Bronchial epithelial cell (primary cell): ENCODE measurements around the gene ADAMTS15. TPM values are rescaled to one million over a fixed set of nuclear protein-coding genes. Genes with fewer than 3 reads are reported as not detected.

ENCODE experiments used
- DNase-seq: peaks from one replicate; pipeline ENCODE4 v3.0.0-alpha.2; 2010; ENCODE audit warnings: low read depth
- FAIRE-seq: peaks from 2 replicates; lab custom pipeline; 2011; peaks lifted over from hg19 to GRCh38; lab: Jason Lieb, UNC
- H3K27me3 ChIP-seq: 2 replicates; pipeline ENCODE4 v1.5.1; 2011; ENCODE audit warnings: low read length; ENCODE audit not compliant: control insufficient read depth, insufficient read depth
- H3K36me3 ChIP-seq: 2 replicates; pipeline ENCODE4 v1.5.1; 2011; ENCODE audit warnings: low read length; ENCODE audit not compliant: control insufficient read depth, insufficient read depth
- H3K4me3 ChIP-seq: 2 replicates; pipeline ENCODE4 v1.5.1; 2011; ENCODE audit warnings: mild to moderate bottlenecking, low read depth, low read length, control low read depth
- CTCF ChIP-seq: IDR thresholded peaks from 2 replicates; pipeline ENCODE4 v1.5.1; 2011; ENCODE audit warnings: mild to moderate bottlenecking, moderate library complexity, low read length, control low read depth, inconsistent platforms; ENCODE audit not compliant: insufficient read depth, severe bottlenecking
- total RNA-seq: library from RNA; depleted of rRNA; stranded (reverse); fragments of >200 nt; gene quantifications from 2 replicates; pipeline ENCODE4 v1.2.1, GENCODE V29; 2014

The ADAMTS15 gene
- total RNA-seq, 1 donor from 2014 or later: 0.26 TPM

GRCh38 chr11:130439160-130439519 lies 9.3 kb upstream of the ADAMTS15 start:
- DNase-seq (no peak), FAIRE-seq (no peak)
- Histone ChIP-seq H3K36me3 (no peaks in the 10 kb centered on the region), H3K27me3 (no peaks in the 10 kb centered on the region), H3K4me3 (no peak overlapping the region)
- TF ChIP-seq CTCF: no peak

- FAIRE-seq: peak; percentile 36
- Histone ChIP-seq H3K27me3 (no peaks in the 10 kb centered on the region), H3K36me3 (no peaks in the 10 kb centered on the region), H3K4me3 (no peak overlapping the region)
- no peak for DNase-seq
- no peak for TF ChIP-seq CTCF
Observed at GRCh38 chr11:130439876-130440275, 8.6 kb upstream of the ADAMTS15 start.

- FAIRE-seq (no peak), DNase-seq (no peak)
- Histone ChIP-seq H3K4me3 (no peak overlapping the region), H3K27me3 (no peaks in the 10 kb centered on the region), H3K36me3 (no peaks in the 10 kb centered on the region)
- no peak for TF ChIP-seq CTCF
Observed at GRCh38 chr11:130441719-130442118, 6.7 kb upstream of the ADAMTS15 start.

GRCh38 chr11:130442737-130443136 lies 5.7 kb upstream of the ADAMTS15 start:
- Histone ChIP-seq H3K4me3 (no peak overlapping the region), H3K27me3 (no peaks in the 10 kb centered on the region), H3K36me3 (no peaks in the 10 kb centered on the region)
- FAIRE-seq (no peak), DNase-seq (no peak)
- TF ChIP-seq CTCF: no peak

- FAIRE-seq (no peak), DNase-seq (no peak)
- no peak for TF ChIP-seq CTCF
- Histone ChIP-seq H3K36me3 (no peaks in the 10 kb centered on the region), H3K27me3 (no peaks in the 10 kb centered on the region), H3K4me3 (no peak overlapping the region)
Observed at GRCh38 chr11:130445788-130446187, 2.7 kb upstream of the ADAMTS15 start.

- Histone ChIP-seq H3K27me3 (no peaks in the 10 kb centered on the region), H3K4me3 (peak overlapping the region; percentile 43), H3K36me3 (no peaks in the 10 kb centered on the region)
- no peak for TF ChIP-seq CTCF
- FAIRE-seq (no peak), DNase-seq (no peak)
Observed at GRCh38 chr11:130448039-130448415, 418 bp upstream of the ADAMTS15 start.
